GM12878 (cell line): ENCODE measurements around the gene WDTC1.

ENCODE experiments used
- CBX3 ChIP-seq: fragments of 200-600 bp; sonication (generic); IDR thresholded peaks from 2 replicates; pipeline ENCODE4 v1.6.1; 2016; ENCODE audit warnings: low read depth, borderline replicate concordance
- IKZF1 ChIP-seq: fragments of 450-650 bp; conservative IDR thresholded peaks from 2 replicates; pipeline ENCODE4 v1.6.1; 2017; ENCODE audit warnings: antibody characterized with exemption, mild to moderate bottlenecking
- JUND ChIP-seq: IDR thresholded peaks from 2 replicates; pipeline ENCODE4 v1.6.1; 2012; ENCODE audit warnings: low read depth, mild to moderate bottlenecking, low read length, improper control_type of control experiment, moderate library complexity
- NR2C2 ChIP-seq: IDR thresholded peaks from 2 replicates; pipeline ENCODE4 v1.6.1; 2011; ENCODE audit warnings: borderline replicate concordance, low read depth; ENCODE audit not compliant: control insufficient read depth, insufficient read length
- PML ChIP-seq: IDR thresholded peaks from 2 replicates; pipeline ENCODE4 v1.6.1; 2012; ENCODE audit warnings: low read length, inconsistent platforms
- POLR2A ChIP-seq: IDR thresholded peaks from 2 replicates; pipeline ENCODE4 v1.6.1; 2011; ENCODE audit warnings: low read depth, mild to moderate bottlenecking, low read length
- PRDM15 ChIP-seq: fragments of 450-650 bp; formaldehyde crosslinking; IDR thresholded peaks from 2 replicates; pipeline ENCODE4 v1.4.0; 2020; ENCODE audit warnings: mild to moderate bottlenecking, moderate library complexity

GRCh38 chr1:27330786-27331185 lies 96.4 kb downstream of the WDTC1 start:
- TF ChIP-seq NR2C2, result no peak
- TF ChIP-seq POLR2A, result no peak
- TF ChIP-seq PML, result no peak
- no peak for TF ChIP-seq JUND
- no peak for TF ChIP-seq IKZF1
- TF ChIP-seq CBX3, result no peak
- TF ChIP-seq PRDM15 (CRISPR knock-in tag), result no peak
